ENCODE measurements around the gene RNF8.
"Not testable (repeated sequence)": the region's sequence is repeated elsewhere in the genome, so short reads cannot be mapped to it uniquely, and the experiment has no call there.

The RNF8 gene

DNA sequence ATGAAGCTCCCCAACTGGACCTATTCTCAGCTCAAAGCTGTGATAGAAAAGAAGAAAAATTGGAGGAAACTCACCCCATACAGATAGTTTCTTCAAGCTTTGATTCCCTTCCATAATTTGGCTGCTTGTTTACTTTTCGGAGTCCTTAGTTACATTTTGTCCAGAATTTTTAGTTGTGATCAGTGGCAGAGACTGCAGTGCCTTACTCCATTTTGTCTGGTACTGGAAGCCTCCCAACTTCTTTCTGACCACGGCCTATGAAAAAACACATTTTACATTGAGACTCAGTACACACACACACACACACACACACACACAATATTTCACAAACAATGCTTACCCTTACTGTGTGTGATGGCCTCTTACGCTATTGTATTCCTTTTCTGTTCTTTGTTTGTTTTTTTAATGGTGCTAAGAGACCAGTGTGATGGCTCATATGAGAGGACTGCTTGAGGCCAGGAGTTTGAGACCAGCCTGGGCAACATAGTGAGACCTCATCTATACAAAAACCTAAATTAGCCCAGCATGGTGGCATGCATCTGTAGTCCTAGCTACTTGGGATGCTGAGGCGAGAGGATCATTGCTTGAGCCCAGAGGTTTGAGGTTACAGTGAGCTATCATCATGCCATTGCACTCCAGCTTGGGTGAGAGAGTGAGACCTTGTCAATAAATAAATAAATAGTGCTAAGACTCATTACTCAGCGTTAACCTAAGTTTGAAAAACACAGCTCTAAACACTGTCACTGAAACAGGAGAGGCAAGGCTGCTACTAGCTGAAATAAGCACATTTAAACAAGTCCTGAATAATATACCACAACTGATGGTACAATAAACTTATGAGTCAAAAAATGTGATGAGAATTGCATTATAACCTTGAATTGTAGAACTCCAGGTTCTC lies 13.8 kb upstream of the RNF8 start:
- H3K9ac ChIP-seq = no peak overlapping the region
- TF ChIP-seq Cebpa-rat (IDR thresholded peaks at IDR 0.05) = no peak
- H3K27me3 ChIP-seq = no peaks in the 10 kb centered on the region
- H4K20me1 ChIP-seq = no peaks in the 10 kb centered on the region
- H3K9me3 ChIP-seq = no peaks in the 10 kb centered on the region
- H3K36me3 ChIP-seq = no peaks in the 10 kb centered on the region
- H3K4me3 ChIP-seq = no peak overlapping the region
- H3K4me2 ChIP-seq = no peak overlapping the region
- H3K4me1 ChIP-seq = no peaks in the 10 kb centered on the region
- no peak overlapping the region for H3K27ac ChIP-seq

DNA sequence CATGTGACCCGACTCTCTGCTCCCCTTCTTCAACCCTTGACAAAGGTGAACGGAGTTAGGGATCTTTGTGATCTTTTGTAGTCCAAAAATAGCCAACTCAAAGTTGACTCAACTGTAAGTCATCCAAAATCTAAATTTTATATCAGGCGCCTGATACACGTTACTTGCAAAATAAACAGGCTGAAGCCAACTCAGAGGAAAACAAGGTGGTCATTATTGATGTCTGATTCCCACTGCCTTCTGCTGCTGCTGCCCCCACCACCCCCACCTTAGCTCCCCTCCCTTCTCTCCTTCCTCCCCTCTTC lies 13.2 kb upstream of the RNF8 start:
- Histone ChIP-seq H3K4me2 (no peak overlapping the region), H3K9me3 (no peaks in the 10 kb centered on the region), H3K27ac (no peak overlapping the region), H3K4me1 (no peaks in the 10 kb centered on the region), H3K9ac (no peak overlapping the region), H3K36me3 (no peaks in the 10 kb centered on the region), H3K27me3 (no peaks in the 10 kb centered on the region), H4K20me1 (no peaks in the 10 kb centered on the region), H3K4me3 (no peak overlapping the region)
- TF ChIP-seq Cebpa-rat (IDR thresholded peaks at IDR 0.05) = no peak

DNA sequence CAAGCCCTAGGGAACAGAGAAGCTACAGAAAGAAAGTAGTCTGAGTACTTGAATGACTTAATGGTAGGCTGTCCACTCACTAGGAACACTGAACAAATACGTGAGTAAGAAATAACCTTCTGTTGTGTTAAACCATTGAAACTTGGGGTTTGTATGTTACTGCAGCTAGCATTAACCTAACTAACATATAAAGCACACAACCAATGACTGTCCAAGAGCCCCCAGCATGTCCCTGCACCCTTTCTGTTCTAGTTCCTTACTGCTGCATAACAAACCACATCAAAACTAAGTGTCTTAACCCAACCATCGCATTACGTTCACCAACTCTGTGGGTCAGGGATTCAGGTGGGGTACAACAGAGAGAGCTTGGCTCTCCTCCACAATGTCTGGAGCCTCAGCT lies 10.5 kb upstream of the RNF8 start:
- Histone ChIP-seq H3K27ac (no peak overlapping the region), H3K27me3 (no peaks in the 10 kb centered on the region), H3K4me3 (no peak overlapping the region), H3K9ac (no peak overlapping the region), H3K4me1 (no peaks in the 10 kb centered on the region), H4K20me1 (no peaks in the 10 kb centered on the region), H3K36me3 (no peaks in the 10 kb centered on the region), H3K9me3 (no peaks in the 10 kb centered on the region), H3K4me2 (no peak overlapping the region)
- TF ChIP-seq Cebpa-rat (IDR thresholded peaks at IDR 0.05) = no peak

GRCh38 chr6:37344308-37344707 lies 9.5 kb upstream of the RNF8 start:
- no peaks in the 10 kb centered on the region for H3K9me3 ChIP-seq
- no peaks in the 10 kb centered on the region for H3K27me3 ChIP-seq
- H3K9ac ChIP-seq = no peak overlapping the region
- no peaks in the 10 kb centered on the region for H3K4me1 ChIP-seq
- no peaks in the 10 kb centered on the region for H3K36me3 ChIP-seq
- H4K20me1 ChIP-seq = no peaks in the 10 kb centered on the region
- no peak overlapping the region for H3K4me3 ChIP-seq
- H3K27ac ChIP-seq = no peak overlapping the region
- no peak overlapping the region for H3K4me2 ChIP-seq
- no peak for TF ChIP-seq Cebpa-rat (IDR thresholded peaks at IDR 0.05)

DNA sequence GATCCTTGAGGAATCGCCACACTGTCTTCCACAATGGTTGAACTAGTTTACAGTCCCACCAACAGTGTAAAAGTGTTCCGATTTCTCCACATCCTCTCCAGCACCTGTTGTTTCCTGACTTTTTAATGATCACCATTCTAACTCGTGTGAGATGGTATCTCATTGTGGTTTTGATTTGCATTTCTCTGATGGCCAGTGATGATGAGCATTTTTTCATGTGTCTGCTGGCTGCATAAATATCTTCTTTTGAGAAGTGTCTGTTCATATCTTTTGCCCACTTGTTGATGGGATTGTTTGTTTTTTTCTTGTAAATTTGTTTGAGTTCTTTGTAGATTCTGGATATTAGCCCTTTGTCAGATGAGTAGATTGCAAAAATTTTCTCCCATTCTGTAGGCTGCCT lies 8.0 kb upstream of the RNF8 start:
- H3K9ac ChIP-seq, H3K4me3 ChIP-seq, H3K27ac ChIP-seq, H3K36me3 ChIP-seq, H4K20me1 ChIP-seq, H3K4me2 ChIP-seq, H3K27me3 ChIP-seq, H3K4me1 ChIP-seq, H3K9me3 ChIP-seq: not testable (repeated sequence)

- H3K36me3 ChIP-seq = no peaks in the 10 kb centered on the region
Measured at GRCh38 chr6:37347177-37347576, 6.6 kb upstream of the RNF8 start.

DNA sequence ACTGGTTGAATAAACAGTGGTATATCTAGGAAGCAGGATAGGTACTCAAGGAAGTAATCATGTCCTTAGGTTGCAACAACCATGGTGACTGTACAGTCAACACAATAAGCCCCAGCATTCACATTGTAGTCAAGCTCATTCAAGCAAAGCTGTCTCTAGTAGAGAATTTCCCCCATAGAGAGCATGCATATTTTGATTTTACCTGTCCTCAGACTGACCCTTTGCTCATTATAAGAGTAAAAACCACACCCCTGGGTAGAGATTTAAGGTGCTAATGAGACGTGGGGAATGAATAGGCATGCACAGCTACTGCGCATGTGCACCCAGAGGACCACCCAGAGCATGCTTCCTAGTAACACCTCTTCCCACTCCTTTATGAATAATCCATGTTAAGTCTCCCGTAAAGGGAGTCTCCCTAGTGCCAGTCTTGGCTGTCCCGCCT lies 6.1 kb upstream of the RNF8 start:
- no peak for TF ChIP-seq Cebpa-rat (IDR thresholded peaks at IDR 0.05)
- Histone ChIP-seq H3K36me3 (no peaks in the 10 kb centered on the region), H3K27ac (no peak overlapping the region), H3K27me3 (no peaks in the 10 kb centered on the region), H4K20me1 (no peaks in the 10 kb centered on the region), H3K4me1 (no peaks in the 10 kb centered on the region), H3K4me3 (no peak overlapping the region), H3K4me2 (no peak overlapping the region), H3K9me3 (no peaks in the 10 kb centered on the region), H3K9ac (no peak overlapping the region)

More at GRCh38 chr6:37347177-37347576, 6.6 kb upstream of the RNF8 start:
- no peaks in the 10 kb centered on the region for H3K9me3 ChIP-seq
- no peak overlapping the region for H3K27ac ChIP-seq
- no peak overlapping the region for H3K9ac ChIP-seq
- no peak for TF ChIP-seq Cebpa-rat (IDR thresholded peaks at IDR 0.05)
- H3K4me2 ChIP-seq = no peak overlapping the region
- no peaks in the 10 kb centered on the region for H3K4me1 ChIP-seq
- no peaks in the 10 kb centered on the region for H3K27me3 ChIP-seq
- H3K4me3 ChIP-seq = no peak overlapping the region
- no peaks in the 10 kb centered on the region for H4K20me1 ChIP-seq

DNA sequence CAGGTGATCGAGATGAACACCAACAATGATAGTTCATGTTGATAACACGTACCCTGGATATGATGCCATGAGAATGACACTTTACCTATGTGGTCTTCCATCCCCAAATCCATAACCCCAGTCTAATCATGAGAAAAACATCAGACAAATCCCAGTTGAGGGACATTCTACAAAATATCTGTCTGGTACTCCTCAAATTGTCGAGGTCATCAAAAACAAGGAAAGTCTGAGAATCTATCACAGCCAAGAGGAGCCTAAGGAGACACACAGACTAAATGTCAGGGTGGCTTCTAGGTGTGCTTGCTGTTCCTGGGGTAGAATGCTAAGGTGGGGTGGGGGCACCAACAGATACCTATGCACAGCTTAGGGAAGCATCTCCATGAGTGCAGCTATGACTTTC lies 2.8 kb upstream of the RNF8 start:
- Histone ChIP-seq H3K4me2 (no peak overlapping the region), H3K27ac (no peak overlapping the region), H3K9ac (no peak overlapping the region), H3K9me3 (no peaks in the 10 kb centered on the region), H3K27me3 (no peaks in the 10 kb centered on the region), H3K36me3 (no peaks in the 10 kb centered on the region), H3K4me3 (no peak overlapping the region), H4K20me1 (peaks cover 12% of the 10 kb centered on the region), H3K4me1 (peaks cover 17% of the 10 kb centered on the region)
- no peak for TF ChIP-seq Cebpa-rat (IDR thresholded peaks at IDR 0.05)

DNA sequence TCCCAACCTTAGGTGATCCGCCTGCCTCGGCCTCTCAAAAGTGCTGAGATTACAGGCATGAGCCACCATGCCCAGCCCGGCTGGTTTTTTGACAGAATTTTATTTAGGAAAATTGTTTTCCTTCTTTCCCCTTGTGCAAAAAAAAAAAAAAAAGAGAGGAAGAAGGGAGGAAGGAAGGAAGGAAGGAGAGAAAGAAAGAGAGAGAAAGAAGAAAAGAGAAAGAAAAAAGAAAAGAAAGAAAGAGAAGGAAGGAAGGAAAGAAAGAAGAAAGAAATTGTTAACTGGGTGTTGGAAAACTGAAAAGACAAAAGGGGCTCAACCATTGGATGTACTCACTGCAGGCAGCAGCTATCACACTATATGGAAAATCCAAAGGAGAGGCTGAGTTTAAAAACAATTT lies 1.4 kb upstream of the RNF8 start:
- Histone ChIP-seq H3K9me3 (no peaks in the 10 kb centered on the region), H3K4me2 (no peak overlapping the region), H3K27me3 (no peaks in the 10 kb centered on the region), H3K27ac (no peak overlapping the region), H3K4me3 (no peak overlapping the region), H3K36me3 (no peaks in the 10 kb centered on the region), H3K9ac (no peak overlapping the region), H4K20me1 (peaks cover 26% of the 10 kb centered on the region), H3K4me1 (peaks cover 19% of the 10 kb centered on the region)
- no peak for TF ChIP-seq Cebpa-rat (IDR thresholded peaks at IDR 0.05)

DNA sequence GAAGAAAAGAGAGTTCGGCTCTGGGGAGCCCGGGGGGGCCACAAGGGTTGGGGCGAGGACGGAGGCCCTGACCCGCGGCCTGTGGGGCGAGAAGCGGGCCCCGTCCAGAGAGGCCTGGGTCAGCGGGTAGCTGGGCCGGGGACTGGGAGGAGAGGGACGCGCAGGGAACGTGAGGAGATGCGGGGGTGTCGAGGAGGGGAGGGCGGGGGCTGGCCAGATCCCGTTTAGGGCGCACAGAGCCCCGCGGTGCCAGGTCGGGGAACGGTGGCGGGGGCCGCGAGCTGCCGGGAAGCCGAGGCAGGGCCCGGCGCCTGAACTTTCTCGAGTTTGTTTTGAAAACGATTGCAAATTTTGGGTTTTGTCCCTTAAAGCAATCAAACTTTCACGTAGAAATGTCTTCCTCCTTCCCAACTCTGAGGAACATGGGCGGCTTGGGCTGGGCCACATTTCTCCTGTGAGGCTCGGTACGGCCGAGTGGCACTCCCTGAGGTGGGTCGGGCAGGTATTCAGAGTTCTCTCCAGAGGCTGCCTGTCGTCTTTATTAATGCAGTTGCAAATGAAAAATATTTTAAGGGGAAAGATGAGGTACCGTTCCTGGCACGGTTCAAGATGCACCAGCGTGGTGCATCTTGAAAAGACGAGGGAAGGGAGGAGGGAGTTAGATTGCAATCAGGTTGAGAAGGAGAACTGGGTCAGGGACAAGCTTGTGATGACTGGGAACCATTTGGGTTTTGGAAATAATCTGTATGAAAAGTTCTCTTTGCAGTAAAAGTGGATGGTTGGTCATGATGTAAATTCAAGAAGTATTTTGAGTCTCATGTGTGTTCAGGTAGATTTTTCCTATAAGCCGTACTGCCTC lies 972 bp downstream of the RNF8 start:
- Histone ChIP-seq H3K4me3 (peak overlapping the region; percentile 95), H3K4me2 (peak overlapping the region; percentile 91), H3K9ac (peak overlapping the region; percentile 91), H3K27me3 (no peaks in the 10 kb centered on the region), H3K4me1 (peaks cover 19% of the 10 kb centered on the region), H3K36me3 (peaks cover under 1% of the 10 kb centered on the region; the same call in 1 of the 2 replicates), H4K20me1 (peaks cover 49% of the 10 kb centered on the region), H3K9me3 (no peaks in the 10 kb centered on the region), H3K27ac (peak overlapping the region; percentile 75)
- TF ChIP-seq Cebpa-rat (IDR thresholded peaks at IDR 0.05) = no peak
